HG03354 (cell line): ENCODE data around the gene SYNE2.
"Not testable (repeated sequence)": the region's sequence is repeated elsewhere in the genome, so short reads cannot be mapped to it uniquely, and the experiment has no call there.

Experiments
- ATAC-seq: cut with Tn5 transposase; IDR thresholded peaks from one replicate; pipeline ENCODE4 v1.9.1; 2021; ENCODE audit warnings: mild to moderate bottlenecking; ENCODE audit not compliant: unreplicated experiment, poor library complexity, severe bottlenecking

The SYNE2 gene

GRCh38 chr14:64110802-64111201 is 258.0 kb downstream of the SYNE2 start:
- no peak for ATAC-seq

GRCh38 chr14:64112867-64113678 is 260.3 kb downstream of the SYNE2 start:
- ATAC-seq = no peak

GRCh38 chr14:64114166-64114565 is 261.4 kb downstream of the SYNE2 start:
- no peak for ATAC-seq

DNA sequence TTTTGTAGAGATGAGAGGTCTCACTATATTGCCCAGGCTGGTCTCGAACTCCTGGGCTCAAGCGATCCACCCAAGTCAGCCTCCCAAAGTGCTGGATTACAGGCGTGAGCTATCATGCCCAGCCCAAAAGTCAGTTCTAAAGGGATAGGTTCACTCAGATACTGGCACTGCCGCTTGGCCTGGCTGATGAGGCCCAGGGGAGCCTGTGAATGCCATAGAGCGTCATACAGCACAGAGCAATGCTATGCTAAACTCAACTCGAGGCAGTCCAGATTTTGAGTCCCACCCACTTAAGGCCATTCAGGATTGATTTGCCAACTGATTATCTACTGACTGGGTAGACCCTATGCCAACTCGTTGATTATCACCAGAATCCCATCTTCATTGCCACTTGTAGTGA is 262.0 kb downstream of the SYNE2 start:
- ATAC-seq = no peak

GRCh38 chr14:64115401-64115800 is 262.6 kb downstream of the SYNE2 start:
- no peak for ATAC-seq

- no peak for ATAC-seq
Measured at GRCh38 chr14:64117671-64118402, 265.0 kb downstream of the SYNE2 start.

- ATAC-seq = not testable (repeated sequence)
Measured at GRCh38 chr14:64118403-64118742, 265.6 kb downstream of the SYNE2 start.

DNA sequence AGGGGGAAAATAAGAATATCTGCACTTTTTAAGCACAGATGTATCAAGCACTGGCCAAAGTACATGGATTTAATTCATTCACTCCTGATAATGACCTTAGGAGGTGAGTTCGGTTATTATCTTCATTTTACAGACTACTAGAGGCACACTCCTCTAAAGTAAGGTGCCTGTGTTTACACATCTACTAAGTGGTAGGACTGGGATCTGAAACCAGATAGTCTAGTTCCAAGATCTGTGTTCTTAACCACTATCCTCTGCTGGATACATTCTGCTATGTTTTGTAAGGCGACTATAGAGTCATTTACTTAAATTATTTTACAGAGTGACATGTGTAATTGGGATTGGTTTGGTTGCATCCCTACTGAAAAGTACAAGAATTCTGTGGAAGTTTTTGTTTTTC is 266.1 kb downstream of the SYNE2 start:
- ATAC-seq = no peak

GRCh38 chr14:64119500-64119899 is 266.7 kb downstream of the SYNE2 start:
- ATAC-seq = no peak

- ATAC-seq = no peak
Measured at GRCh38 chr14:64119980-64120379, 267.2 kb downstream of the SYNE2 start.

GRCh38 chr14:64123241-64123822 is 270.5 kb downstream of the SYNE2 start:
- no peak for ATAC-seq

GRCh38 chr14:64125270-64125669 is 272.5 kb downstream of the SYNE2 start:
- no peak for ATAC-seq

GRCh38 chr14:64126548-64126947 is 273.7 kb downstream of the SYNE2 start:
- ATAC-seq = no peak

DNA sequence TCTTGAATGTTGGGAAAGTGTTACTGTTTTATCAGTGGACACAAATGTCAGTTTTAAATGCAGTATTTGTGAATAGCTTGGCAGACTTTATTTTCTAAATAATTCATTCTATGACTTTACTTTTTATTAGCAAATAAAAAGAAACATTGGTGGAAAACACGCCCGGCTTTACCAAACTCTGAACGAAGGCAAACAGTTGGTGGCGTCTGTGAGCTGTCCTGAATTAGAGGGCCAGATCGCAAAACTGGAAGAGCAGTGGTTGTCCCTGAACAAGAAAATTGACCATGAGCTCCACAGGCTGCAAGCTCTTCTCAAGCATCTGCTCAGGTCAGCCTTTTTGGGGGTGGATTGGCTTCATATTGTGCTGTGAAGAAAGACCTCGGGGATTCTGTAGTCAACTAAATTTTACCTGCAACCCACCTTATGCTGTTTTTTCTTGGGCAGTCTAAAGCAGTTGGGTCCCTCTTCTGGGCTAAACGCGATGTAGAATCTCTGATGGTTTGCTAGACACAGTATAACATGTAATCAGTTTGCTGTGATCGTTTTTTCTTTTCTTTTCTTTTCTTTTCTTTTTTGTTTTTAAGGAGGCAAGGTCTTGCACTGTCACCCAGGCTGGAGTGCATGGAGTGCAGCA is 285.0 kb downstream of the SYNE2 start:
- ATAC-seq = no peak

GRCh38 chr14:64147126-64147790 is 294.5 kb downstream of the SYNE2 start:
- no peak for ATAC-seq

DNA sequence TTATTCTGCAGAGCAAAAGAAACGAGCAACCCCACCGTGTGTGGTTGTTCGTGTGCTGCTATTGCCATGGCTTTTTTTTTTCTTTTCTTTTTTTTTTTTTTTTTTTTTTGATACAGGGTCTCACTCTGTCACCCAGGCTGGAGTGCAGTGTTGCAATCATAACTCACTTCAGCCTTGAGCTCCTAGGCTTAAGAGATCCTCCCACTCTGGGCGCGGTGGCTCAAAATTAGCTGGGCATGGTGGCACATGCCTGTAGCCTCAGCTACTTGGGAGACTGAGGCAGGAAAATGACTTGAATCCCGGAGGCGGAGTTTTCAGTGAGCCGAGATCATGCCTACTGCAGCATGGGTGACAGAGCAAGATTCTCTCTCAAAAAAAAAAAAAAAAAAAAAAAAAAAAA is 297.1 kb downstream of the SYNE2 start:
- ATAC-seq = no peak

DNA sequence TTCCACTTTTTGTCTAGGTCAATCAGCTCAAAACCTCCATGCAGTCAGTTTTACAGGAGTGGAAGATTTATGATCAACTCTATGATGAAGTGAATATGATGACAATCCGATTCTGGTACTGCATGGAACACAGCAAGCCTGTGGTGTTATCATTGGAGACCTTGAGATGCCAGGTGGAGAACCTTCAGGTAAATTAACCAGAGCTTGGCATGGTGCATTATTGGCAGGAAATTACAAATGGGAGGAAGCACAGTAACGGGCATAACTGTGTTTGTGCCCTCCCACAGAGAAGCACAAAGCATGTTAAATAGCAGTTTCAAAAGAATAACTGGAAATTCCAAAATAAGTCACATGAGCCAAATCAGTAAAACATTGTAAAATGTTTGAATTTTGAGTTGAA is 305.8 kb downstream of the SYNE2 start:
- no peak for ATAC-seq

- no peak for ATAC-seq
Measured at GRCh38 chr14:64159588-64159987, 306.8 kb downstream of the SYNE2 start.

GRCh38 chr14:64170181-64170580 is 317.4 kb downstream of the SYNE2 start:
- no peak for ATAC-seq
